HFFc6 (cell line): Measurements from ENCODE around the gene ANAPC2. TPM values are rescaled to one million over a fixed set of nuclear protein-coding genes. Genes with fewer than 3 reads are reported as not detected.

Source experiments
- DNase-seq: peaks from one replicate; pipeline ENCODE4 v3.0.0-alpha.2; 2018
- H3K27ac Mint-ChIP-seq: 2 replicates; pipeline ENCODE4 v1.8.0; 2020; ENCODE audit warnings: mild to moderate bottlenecking, mixed read lengths
- H3K27me3 Mint-ChIP-seq: 2 replicates; pipeline ENCODE4 v1.8.0; 2021; ENCODE audit warnings: mild to moderate bottlenecking, moderate library complexity, mixed read lengths; ENCODE audit not compliant: insufficient read depth
- H3K36me3 Mint-ChIP-seq: 2 replicates; pipeline ENCODE4 v1.8.0; 2021; ENCODE audit warnings: low read depth, mixed read lengths
- H3K4me1 Mint-ChIP-seq: 2 replicates; pipeline ENCODE4 v1.8.0; 2020; ENCODE audit warnings: low read depth, mixed read lengths
- H3K4me3 Mint-ChIP-seq: 2 replicates; pipeline ENCODE4 v1.8.0; 2020; ENCODE audit warnings: mild to moderate bottlenecking, moderate library complexity, mixed read lengths
- H3K9me3 Mint-ChIP-seq: 2 replicates; pipeline ENCODE4 v1.8.0; 2020; ENCODE audit warnings: mild to moderate bottlenecking, mixed read lengths
- CTCF ChIP-seq: fragments of 200-600 bp; sonication (generic); IDR thresholded peaks from 2 replicates; pipeline ENCODE4 v1.5.0; 2021; ENCODE audit warnings: antibody characterized with exemption, mild to moderate bottlenecking
- total RNA-seq, 6 experiments: library from RNA; stranded (reverse); fragmentation: NEBNext Ultra II Directional; extraction: Animal tissue kit (Norgen Biotek cat#: 25700); gene quantifications; 2 replicates in 1 of 6; 3 replicates in 5 of 6; pipeline ENCODE4 v1.2.3, GENCODE V29; 2021

ANAPC2 gene
- total RNA-seq, 6 experiments from 2014 or later: 34.8 to 41.5 (median 37.4) TPM

GRCh38 chr9:137145731-137146526 lies 42.4 kb downstream of the ANAPC2 start:
- Mint-ChIP-seq H3K4me1 (no peaks in the 10 kb centered on the region), H3K4me3 (no peak overlapping the region), H3K27ac (no peak overlapping the region), H3K9me3 (no peaks in the 10 kb centered on the region), H3K27me3 (peaks cover 9% of the 10 kb centered on the region), H3K36me3 (no peaks in the 10 kb centered on the region)
- DNase-seq: no peak
- no peak for TF ChIP-seq CTCF

DNA sequence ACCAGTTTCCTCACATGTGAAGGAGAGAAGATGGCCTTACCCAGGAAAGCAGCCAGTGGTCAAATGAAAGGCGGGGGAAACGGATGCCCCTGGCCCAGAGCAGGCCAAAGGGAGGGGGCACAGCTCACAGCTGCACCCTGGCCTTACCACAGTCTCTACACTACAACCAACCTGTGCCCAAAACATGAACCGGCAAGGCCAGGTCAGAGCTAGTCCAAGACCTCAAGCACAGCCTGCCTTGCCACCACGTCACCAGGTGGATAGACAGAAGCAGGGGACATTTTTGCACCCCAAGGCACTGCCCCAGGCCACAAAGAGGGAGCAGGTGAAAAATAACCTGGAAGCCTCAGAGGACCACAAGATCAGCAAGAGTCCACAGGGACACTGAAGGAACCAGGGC lies 44.9 kb downstream of the ANAPC2 start:
- DNase-seq: no peak
- no peaks in the 10 kb centered on the region for H3K36me3 Mint-ChIP-seq
- no peak overlapping the region for H3K27ac Mint-ChIP-seq
- H3K9me3 Mint-ChIP-seq: no peaks in the 10 kb centered on the region
- no peaks in the 10 kb centered on the region for H3K4me1 Mint-ChIP-seq
- TF ChIP-seq CTCF: no peak
- H3K27me3 Mint-ChIP-seq: peaks cover 24% of the 10 kb centered on the region
- H3K4me3 Mint-ChIP-seq: no peak overlapping the region

- Mint-ChIP-seq H3K27ac (no peak overlapping the region), H3K36me3 (no peaks in the 10 kb centered on the region), H3K9me3 (no peaks in the 10 kb centered on the region), H3K4me3 (no peak overlapping the region), H3K27me3 (peaks cover 31% of the 10 kb centered on the region), H3K4me1 (no peaks in the 10 kb centered on the region)
- TF ChIP-seq CTCF: no peak
- DNase-seq: no peak
These were observed 46.1 kb downstream of the ANAPC2 start for GRCh38 chr9:137141976-137142936.

GRCh38 chr9:137141050-137141810 lies 47.1 kb downstream of the ANAPC2 start:
- no peaks in the 10 kb centered on the region for H3K4me1 Mint-ChIP-seq

More at GRCh38 chr9:137141050-137141810, 47.1 kb downstream of the ANAPC2 start:
- no peak for TF ChIP-seq CTCF
- no peak overlapping the region for H3K27ac Mint-ChIP-seq
- no peaks in the 10 kb centered on the region for H3K9me3 Mint-ChIP-seq
- no peak for DNase-seq
- no peaks in the 10 kb centered on the region for H3K36me3 Mint-ChIP-seq
- H3K27me3 Mint-ChIP-seq: peaks cover 31% of the 10 kb centered on the region
- no peak overlapping the region for H3K4me3 Mint-ChIP-seq
